ENCODE data around the gene C6orf118. TPM values are rescaled to one million over a fixed set of nuclear protein-coding genes. Genes with fewer than 3 reads are reported as not detected.

The C6orf118 gene
- total and polyA plus RNA-seq, 2 experiments from 2014 or later, result not detected

GRCh38 chr6:165292657-165293056 lies 16.7 kb downstream of the C6orf118 start:
- TF ChIP-seq EZH2phosphoT487 (IDR thresholded peaks at IDR 0.05; ENCODE audit: insufficient read depth, low read depth), result no peak
- no peak for TF ChIP-seq EZH2 (IDR thresholded peaks at IDR 0.05; ENCODE audit: insufficient read depth, poor library complexity, severe bottlenecking)
- no peak overlapping the region for H3K4me3 ChIP-seq
- H3K27me3 ChIP-seq (replicated peaks; ENCODE audit: insufficient read depth), result no peaks in the 10 kb centered on the region
- no peak overlapping the region for H3K9ac ChIP-seq
- 19 to 26% methylated on average over 6 of the region's 6 CpGs for WGBS, 2 experiments (ENCODE audit: low coverage in 1 of 2, low lambda C conversion rate in 2 of 2, missing lambda C conversion rate in 2 of 2)
- H3K9me2 ChIP-seq (ENCODE audit: insufficient read depth), result no peaks in the 10 kb centered on the region
- H2AFZ ChIP-seq, result no peak overlapping the region
- H3F3A ChIP-seq (ENCODE audit: insufficient read depth), result no peaks in the 10 kb centered on the region
- in situ Hi-C loops (cut with MboI), result no loop called here
- H3K4me1 ChIP-seq (ENCODE audit: insufficient read depth), result no peaks in the 10 kb centered on the region
- H3K79me2 ChIP-seq (ENCODE audit: insufficient read depth), result no peaks in the 10 kb centered on the region
- no peak for DNase-seq
- no peaks in the 10 kb centered on the region for H3K9me3 ChIP-seq (ENCODE audit: low read depth)
- no peaks in the 10 kb centered on the region for H4K20me1 ChIP-seq (ENCODE audit: insufficient read depth)
- no peaks in the 10 kb centered on the region for H3K36me3 ChIP-seq (ENCODE audit: low read depth)
- H3K27ac ChIP-seq, result no peak overlapping the region
- H3K4me2 ChIP-seq (ENCODE audit: unreplicated experiment), result no peak overlapping the region

- no peak for DNase-seq
- no peak overlapping the region for H2AFZ ChIP-seq
- no peaks in the 10 kb centered on the region for H3F3A ChIP-seq (ENCODE audit: insufficient read depth)
- H3K9me2 ChIP-seq (ENCODE audit: insufficient read depth), result no peaks in the 10 kb centered on the region
- H3K4me1 ChIP-seq (ENCODE audit: insufficient read depth), result no peaks in the 10 kb centered on the region
- no peaks in the 10 kb centered on the region for H3K9me3 ChIP-seq (ENCODE audit: low read depth)
- no peak for TF ChIP-seq EZH2 (IDR thresholded peaks at IDR 0.05; ENCODE audit: insufficient read depth, poor library complexity, severe bottlenecking)
- TF ChIP-seq EZH2phosphoT487 (IDR thresholded peaks at IDR 0.05; ENCODE audit: insufficient read depth, low read depth), result no peak
- no peak overlapping the region for H3K27ac ChIP-seq
- in situ Hi-C loops (cut with MboI), result loop anchor here (25.0 kb wide), 1 partner anchor 1262 kb away; no protein-coding TSS in a partner anchor
- H3K9ac ChIP-seq, result no peak overlapping the region
- H3K36me3 ChIP-seq (ENCODE audit: low read depth), result no peaks in the 10 kb centered on the region
- H3K79me2 ChIP-seq (ENCODE audit: insufficient read depth), result no peaks in the 10 kb centered on the region
- no peak overlapping the region for H3K4me3 ChIP-seq
- H3K4me2 ChIP-seq (ENCODE audit: unreplicated experiment), result no peak overlapping the region
- H3K27me3 ChIP-seq (replicated peaks; ENCODE audit: insufficient read depth), result no peaks in the 10 kb centered on the region
- no peaks in the 10 kb centered on the region for H4K20me1 ChIP-seq (ENCODE audit: insufficient read depth)
- WGBS, 2 experiments (ENCODE audit: low coverage in 1 of 2, low lambda C conversion rate in 2 of 2, missing lambda C conversion rate in 2 of 2), result 35 to 39% methylated on average over 3 of the region's 3 CpGs
Observed at GRCh38 chr6:165274611-165275010, 34.8 kb downstream of the C6orf118 start.

- no peak overlapping the region for H3K4me2 ChIP-seq (ENCODE audit: unreplicated experiment)
- no peak for TF ChIP-seq EZH2 (IDR thresholded peaks at IDR 0.05; ENCODE audit: insufficient read depth, poor library complexity, severe bottlenecking)
- TF ChIP-seq EZH2phosphoT487 (IDR thresholded peaks at IDR 0.05; ENCODE audit: insufficient read depth, low read depth), result no peak
- H3K27ac ChIP-seq, result no peak overlapping the region
- no peak for DNase-seq
- no peak overlapping the region for H3K4me3 ChIP-seq
- in situ Hi-C loops (cut with MboI), result loop anchor here (25.0 kb wide), 1 partner anchor 1260 kb away; no protein-coding TSS in a partner anchor
- no peaks in the 10 kb centered on the region for H3K79me2 ChIP-seq (ENCODE audit: insufficient read depth)
- 14 to 15% methylated on average over 6 of the region's 6 CpGs for WGBS, 2 experiments (ENCODE audit: low coverage in 1 of 2, low lambda C conversion rate in 2 of 2, missing lambda C conversion rate in 2 of 2)
- no peaks in the 10 kb centered on the region for H3K4me1 ChIP-seq (ENCODE audit: insufficient read depth)
- H3F3A ChIP-seq (ENCODE audit: insufficient read depth), result no peaks in the 10 kb centered on the region
- no peak overlapping the region for H3K9ac ChIP-seq
- H2AFZ ChIP-seq, result no peak overlapping the region
- H3K9me2 ChIP-seq (ENCODE audit: insufficient read depth), result no peaks in the 10 kb centered on the region
- no peaks in the 10 kb centered on the region for H3K9me3 ChIP-seq (ENCODE audit: low read depth)
- H3K27me3 ChIP-seq (replicated peaks; ENCODE audit: insufficient read depth), result no peaks in the 10 kb centered on the region
- H4K20me1 ChIP-seq (ENCODE audit: insufficient read depth), result no peaks in the 10 kb centered on the region
- H3K36me3 ChIP-seq (ENCODE audit: low read depth), result no peaks in the 10 kb centered on the region
Observed at GRCh38 chr6:165272585-165272984, 36.8 kb downstream of the C6orf118 start.

GRCh38 chr6:165268987-165269386 lies 40.4 kb downstream of the C6orf118 start:
- H3K9me3 ChIP-seq (ENCODE audit: low read depth), result no peaks in the 10 kb centered on the region
- H3K27ac ChIP-seq, result no peak overlapping the region
- no peaks in the 10 kb centered on the region for H3K27me3 ChIP-seq (replicated peaks; ENCODE audit: insufficient read depth)
- H3K79me2 ChIP-seq (ENCODE audit: insufficient read depth), result no peaks in the 10 kb centered on the region
- TF ChIP-seq EZH2 (IDR thresholded peaks at IDR 0.05; ENCODE audit: insufficient read depth, poor library complexity, severe bottlenecking), result no peak
- no peak for TF ChIP-seq EZH2phosphoT487 (IDR thresholded peaks at IDR 0.05; ENCODE audit: insufficient read depth, low read depth)
- no peaks in the 10 kb centered on the region for H3K9me2 ChIP-seq (ENCODE audit: insufficient read depth)
- H3K9ac ChIP-seq, result no peak overlapping the region
- DNase-seq, result no peak
- H3K4me2 ChIP-seq (ENCODE audit: unreplicated experiment), result no peak overlapping the region
- 42% methylated on average over 7 of the region's 7 CpGs for WGBS, 2 experiments (ENCODE audit: low coverage in 1 of 2, low lambda C conversion rate in 2 of 2, missing lambda C conversion rate in 2 of 2)
- no peak overlapping the region for H3K4me3 ChIP-seq
- no peaks in the 10 kb centered on the region for H3F3A ChIP-seq (ENCODE audit: insufficient read depth)
- H4K20me1 ChIP-seq (ENCODE audit: insufficient read depth), result no peaks in the 10 kb centered on the region
- in situ Hi-C loops (cut with MboI), result loop anchor here (25.0 kb wide), 1 partner anchor 1257 kb away; no protein-coding TSS in a partner anchor
- H2AFZ ChIP-seq, result no peak overlapping the region
- H3K4me1 ChIP-seq (ENCODE audit: insufficient read depth), result no peaks in the 10 kb centered on the region
- no peaks in the 10 kb centered on the region for H3K36me3 ChIP-seq (ENCODE audit: low read depth)

- H4K20me1 ChIP-seq (ENCODE audit: insufficient read depth), result no peaks in the 10 kb centered on the region
- H2AFZ ChIP-seq, result no peak overlapping the region
- H3K27me3 ChIP-seq (replicated peaks; ENCODE audit: insufficient read depth), result no peaks in the 10 kb centered on the region
- no peak overlapping the region for H3K9ac ChIP-seq
- in situ Hi-C loops (cut with MboI), result loop anchor here (25.0 kb wide), 1 partner anchor 1254 kb away; no protein-coding TSS in a partner anchor
- H3K4me1 ChIP-seq (ENCODE audit: insufficient read depth), result no peaks in the 10 kb centered on the region
- WGBS, 2 experiments (ENCODE audit: low coverage in 1 of 2, low lambda C conversion rate in 2 of 2, missing lambda C conversion rate in 2 of 2), result 7 to 11% methylated on average over 1 of the region's 1 CpG
- H3K9me3 ChIP-seq (ENCODE audit: low read depth), result no peaks in the 10 kb centered on the region
- no peaks in the 10 kb centered on the region for H3F3A ChIP-seq (ENCODE audit: insufficient read depth)
- no peaks in the 10 kb centered on the region for H3K9me2 ChIP-seq (ENCODE audit: insufficient read depth)
- no peak overlapping the region for H3K4me3 ChIP-seq
- DNase-seq, result no peak
- H3K79me2 ChIP-seq (ENCODE audit: insufficient read depth), result no peaks in the 10 kb centered on the region
- H3K36me3 ChIP-seq (ENCODE audit: low read depth), result no peaks in the 10 kb centered on the region
- no peak overlapping the region for H3K27ac ChIP-seq
- no peak overlapping the region for H3K4me2 ChIP-seq (ENCODE audit: unreplicated experiment)
- TF ChIP-seq EZH2phosphoT487 (IDR thresholded peaks at IDR 0.05; ENCODE audit: insufficient read depth, low read depth) (no peak), EZH2 (IDR thresholded peaks at IDR 0.05; ENCODE audit: insufficient read depth, poor library complexity, severe bottlenecking) (no peak)
Observed at GRCh38 chr6:165266621-165267020, 42.8 kb downstream of the C6orf118 start.

All from GM23248 (cell line).